CD4-positive, alpha-beta T cell (primary cell): ENCODE data around the gene NACC2. TPM values are rescaled to one million over a fixed set of nuclear protein-coding genes. Genes with fewer than 3 reads are reported as not detected.

ENCODE experiments used
- ATAC-seq: fragments of 200-7000 bp; cut with Tn5 transposase; one replicate; pipeline ENCODE4 v1.10.0; 2022; ENCODE audit warnings: mild to moderate bottlenecking; ENCODE audit not compliant: poor library complexity
- CTCF ChIA-PET: fragments of 350-600 bp; sonication (Branson Sonifier 250); formaldehyde crosslinking; loops from one replicate; lab custom pipeline; 2021; ENCODE audit warnings: antibody characterized with exemption, inconsistent platforms; lab: Charles Lee
- POLR2A ChIA-PET: fragments of 350-600 bp; sonication (Branson Sonifier 250); formaldehyde crosslinking; loops from one replicate; lab custom pipeline; 2021; ENCODE audit warnings: antibody characterized with exemption, inconsistent platforms; lab: Charles Lee
- DNase-seq, 14 experiments: peaks; one replicate each; pipeline ENCODE4 v3.0.0-alpha.2; 2013 to 2020; ENCODE audit warnings: mixed read lengths in 2 of 14
- H3K27ac ChIP-seq, 2 donors: one replicate each; pipeline versions ENCODE4 v1.5.1 to v1.7.0; 2013; ENCODE audit warnings: low read length in 2 of 2, low read depth in 1 of 2, mild to moderate bottlenecking in 1 of 2
- H3K27me3 ChIP-seq, 2 experiments: 1 replicate in 1 of 2; 2 replicates in 1 of 2; pipeline versions ENCODE4 v1.6.1 to v1.7.0; 2013; ENCODE audit warnings: low read length in 2 of 2, control low read depth in 1 of 2, mild to moderate bottlenecking in 1 of 2, moderate library complexity in 1 of 2; ENCODE audit not compliant: insufficient read depth in 2 of 2, control insufficient read depth in 1 of 2
- H3K36me3 ChIP-seq: one replicate; pipeline ENCODE4 v1.6.1; 2013; ENCODE audit warnings: low read length, control low read depth; ENCODE audit not compliant: insufficient read depth
- H3K4me1 ChIP-seq: one replicate; pipeline ENCODE4 v1.6.1; 2013; ENCODE audit warnings: low read length, control low read depth; ENCODE audit not compliant: insufficient read depth
- H3K4me3 ChIP-seq: one replicate; pipeline ENCODE4 v1.5.1; 2013; ENCODE audit warnings: mild to moderate bottlenecking, low read length, moderate library complexity
- H3K9me3 ChIP-seq, 2 experiments: 1 replicate in 1 of 2; 2 replicates in 1 of 2; pipeline versions ENCODE4 v1.6.1 to v1.7.0; 2013; ENCODE audit warnings: low read length in 2 of 2, mild to moderate bottlenecking in 2 of 2, control low read depth in 1 of 2, moderate library complexity in 1 of 2; ENCODE audit not compliant: control insufficient read depth in 1 of 2, insufficient read depth in 1 of 2
- H3K27ac Mint-ChIP-seq: one replicate; pipeline ENCODE4 v1.8.0; 2020; ENCODE audit warnings: mixed read lengths
- H3K27me3 Mint-ChIP-seq: one replicate; pipeline ENCODE4 v1.8.0; 2021; ENCODE audit warnings: mixed read lengths
- H3K36me3 Mint-ChIP-seq: one replicate; pipeline ENCODE4 v1.8.0; 2021; ENCODE audit warnings: low read depth, mixed read lengths
- H3K4me1 Mint-ChIP-seq: one replicate; pipeline ENCODE4 v1.8.0; 2021; ENCODE audit warnings: low read depth, mixed read lengths
- H3K4me3 Mint-ChIP-seq: one replicate; pipeline ENCODE4 v1.8.0; 2020; ENCODE audit warnings: mild to moderate bottlenecking, mixed read lengths
- H3K9me3 Mint-ChIP-seq: one replicate; pipeline ENCODE4 v1.8.0; 2020; ENCODE audit warnings: mixed read lengths
- CTCF ChIP-seq: fragments of 200-600 bp; IDR thresholded peaks from one replicate; pipeline ENCODE4 v1.8.0; 2022; ENCODE audit warnings: antibody characterized with exemption, mild to moderate bottlenecking
- intact Hi-C, 2 experiments: fragments of 100-400 bp; cut with DNase I in 1 of 2; cut with micrococcal nuclease in 1 of 2; formaldehyde crosslinking; loops; one replicate each; pipeline versions ENCODE4 v1.15.1 to v1.9.0; 2023 to 2025; cut with DNase I, micrococcal nuclease
- total RNA-seq, 174 experiments: library from RNA in 2 of 174; stranded (reverse) in 2 of 174; gene quantifications; one replicate each; pipeline ENCODE4 v1.2.3 and lab custom pipeline; 2021 to 2026

The NACC2 gene
- total RNA-seq, 2 experiments from 2014 or later, result 2.1 to 2.7 TPM

GRCh38 chr9:136096505-136097001 is 1.5 kb upstream of the NACC2 start:
- H3K4me1 ChIP-seq, result peaks cover 46% of the 10 kb centered on the region
- DNase-seq, result no peak
- H3K27ac ChIP-seq, result no peak overlapping the region
- H3K36me3 Mint-ChIP-seq, result no peaks in the 10 kb centered on the region
- POLR2A ChIA-PET, result interaction anchor here (4.3 kb wide), 1 partner anchor 12 kb away, joined by 50 read pairs; no protein-coding TSS in a partner anchor
- no peaks in the 10 kb centered on the region for H3K9me3 Mint-ChIP-seq
- H3K4me3 ChIP-seq, result no peak overlapping the region
- intact Hi-C loops, result no loop called here
- no peak for TF ChIP-seq CTCF
- H3K36me3 ChIP-seq, result no peaks in the 10 kb centered on the region
- peaks cover 14% of the 10 kb centered on the region for H3K4me1 Mint-ChIP-seq
- peak overlapping the region; percentile 56 for H3K27ac Mint-ChIP-seq
- CTCF ChIA-PET, result interaction anchor here (1.1 to 1.7 kb wide), 2 partner anchors 11 to 25 kb away, joined by 3 to 4 read pairs; no protein-coding TSS in a partner anchor
- H3K9me3 ChIP-seq, result no peaks in the 10 kb centered on the region
- H3K27me3 Mint-ChIP-seq, result no peaks in the 10 kb centered on the region
- peaks cover 0 to 2% of the 10 kb centered on the region in 2 experiments for H3K27me3 ChIP-seq
- peak overlapping the region; percentile 89 for H3K4me3 Mint-ChIP-seq
- no peak for ATAC-seq

GRCh38 chr9:136093995-136094881 is 851 bp downstream of the NACC2 start:
- TF ChIP-seq CTCF, result no peak
- peak overlapping the region; percentile 86 for H3K4me3 Mint-ChIP-seq
- peak in 12 of 14 experiments; percentile 38 to 72 (median 52) for DNase-seq
- H3K9me3 Mint-ChIP-seq, result no peaks in the 10 kb centered on the region
- no peaks in the 10 kb centered on the region for H3K27me3 Mint-ChIP-seq
- ChIA-PET POLR2A (interaction anchor here (0.6 to 4.3 kb wide), 6 partner anchors 14 to 134 kb away, joined by 3 to 50 read pairs (median 4); partner anchors contain the start of genes TMEM250 and UBAC1), CTCF (interaction anchor here (1.3 to 1.7 kb wide), 2 partner anchors 24 to 28 kb away, joined by 3 to 4 read pairs; partner anchors contain the start of gene TMEM250)
- intact Hi-C loops, result no loop called here
- H3K36me3 Mint-ChIP-seq, result no peaks in the 10 kb centered on the region
- H3K27me3 ChIP-seq, result peaks cover 0 to 2% of the 10 kb centered on the region in 2 experiments
- H3K4me1 Mint-ChIP-seq, result peaks cover 19% of the 10 kb centered on the region
- no peaks in the 10 kb centered on the region for H3K9me3 ChIP-seq
- peaks cover 64% of the 10 kb centered on the region for H3K4me1 ChIP-seq
- peak overlapping the region; percentile 36 for H3K27ac Mint-ChIP-seq
- ATAC-seq, result peak; percentile 76
- peak overlapping the region; percentile 57 for H3K4me3 ChIP-seq
- H3K36me3 ChIP-seq, result no peaks in the 10 kb centered on the region
- H3K27ac ChIP-seq, result peak overlapping the region; percentile 16 to 22

GRCh38 chr9:136093346-136093986 is 1.6 kb downstream of the NACC2 start:
- Mint-ChIP-seq H3K27ac (peak overlapping the region; percentile 36), H3K36me3 (no peaks in the 10 kb centered on the region), H3K4me3 (peak overlapping the region; percentile 86), H3K4me1 (peaks cover 19% of the 10 kb centered on the region), H3K27me3 (no peaks in the 10 kb centered on the region), H3K9me3 (no peaks in the 10 kb centered on the region)
- peaks cover 64% of the 10 kb centered on the region for H3K4me1 ChIP-seq
- no peak for DNase-seq
- no peak for TF ChIP-seq CTCF
- H3K9me3 ChIP-seq, result no peaks in the 10 kb centered on the region
- H3K36me3 ChIP-seq, result no peaks in the 10 kb centered on the region
- ChIA-PET CTCF (interaction anchor here (1.7 kb wide), 1 partner anchor 29 kb away, joined by 4 read pairs; no protein-coding TSS in a partner anchor), POLR2A (interaction anchor here (0.7 to 4.3 kb wide), 3 partner anchors 15 to 133 kb away, joined by 3 to 50 read pairs (median 3); partner anchors contain the start of gene UBAC1)
- H3K27me3 ChIP-seq, result peaks cover 0 to 3% of the 10 kb centered on the region in 2 experiments
- no peak for ATAC-seq
- peak overlapping the region; percentile 57 for H3K4me3 ChIP-seq
- H3K27ac ChIP-seq, result no peak overlapping the region
- intact Hi-C loops, result no loop called here
